Stomach (tissue), 9 donors: ENCODE results near the gene AIG1. TPM values are rescaled to one million over a fixed set of nuclear protein-coding genes. Genes with fewer than 3 reads are reported as not detected.

ENCODE experiments used
- DNase-seq, 2 donors: peaks; one replicate each; pipeline versions ENCODE4 v3.0.0 to v3.0.0-alpha.2; 2013 to 2019
- H3K27ac ChIP-seq, 5 donors: fragments of 200-600 bp in 4 of 5; sonication (generic) in 4 of 5; one replicate each; pipeline ENCODE4 v1.5.1; 2013 to 2019; ENCODE audit warnings: mild to moderate bottlenecking in 1 of 5, moderate library complexity in 1 of 5
- H3K27me3 ChIP-seq, 3 donors: fragments of 200-600 bp; sonication (generic); one replicate each; pipeline ENCODE4 v1.5.1; 2017 to 2019; ENCODE audit warnings: mixed run types in 1 of 3
- H3K36me3 ChIP-seq, 4 donors: fragments of 200-600 bp; sonication (generic); 1 replicate in 3 of 4; 2 replicates in 1 of 4; pipeline ENCODE4 v1.5.1; 2016 to 2019
- H3K4me1 ChIP-seq, 4 donors: fragments of 200-600 bp; sonication (generic); one replicate each; pipeline ENCODE4 v1.5.1; 2016 to 2019
- H3K4me3 ChIP-seq, 4 donors: fragments of 200-600 bp; sonication (generic) in 3 of 4; one replicate each; pipeline ENCODE4 v1.5.1; 2016 to 2019; ENCODE audit warnings: mild to moderate bottlenecking in 1 of 4
- H3K9me3 ChIP-seq, 4 donors: fragments of 200-600 bp; sonication (generic); one replicate each; pipeline ENCODE4 v1.5.1; 2016 to 2019
- EP300 ChIP-seq: sonication (generic); formaldehyde crosslinking; IDR thresholded peaks from one replicate; pipeline ENCODE4 v1.6.1; 2017; ENCODE audit warnings: antibody characterized with exemption
- POLR2A ChIP-seq, 4 donors: fragments of 450-650 bp; IDR thresholded peaks; one replicate each; pipeline ENCODE4 v1.6.1; 2016; ENCODE audit warnings: antibody characterized with exemption in 4 of 4, control low read depth in 2 of 4, mild to moderate bottlenecking in 1 of 4, moderate library complexity in 1 of 4
- POLR2AphosphoS5 ChIP-seq, 3 donors: sonication (generic); formaldehyde crosslinking; IDR thresholded peaks; one replicate each; pipeline ENCODE4 v1.6.1; 2016; ENCODE audit warnings: antibody characterized with exemption in 3 of 3
- WGBS, 5 donors: extraction: QIAGEN DNeasy Blood & Tissue Kit in 3 of 5; methylation state at CpG; one replicate each; pipeline versions ENCODE4 v1.1.5 to v1.1.7; 2013 to 2018; 5-methylcytosine and 5-hydroxymethylcytosine counted together
- intact Hi-C: fragments of 100-400 bp; cut with DNase I; formaldehyde crosslinking; loops from one replicate; pipeline ENCODE4 v1.15.1; 2023; ENCODE audit warnings: low total_unique reads
- polyA plus RNA-seq, 3 donors: library from polyadenylated mRNA; stranded (reverse); fragments of 200-250 nt; gene quantifications; one replicate each; pipeline ENCODE4 v1.2.3, GENCODE V29; 2013
- total RNA-seq, 5 donors: library from RNA; depleted of rRNA; stranded (reverse); fragments of >200 nt; gene quantifications; one replicate each; pipeline versions ENCODE4 v1.1.0 to v1.2.3, GENCODE V29; 2014 to 2016
- TF ChIP-seq, protein P1 (sequence below), 7 experiments: fragments of 450-650 bp in 4 of 7; fragments of 200-600 bp in 3 of 7; sonication (generic) in 3 of 7; IDR thresholded peaks; one replicate each; pipeline ENCODE4 v1.5.1; 2016 to 2019; ENCODE audit warnings: antibody characterized with exemption in 7 of 7, control low read depth in 2 of 7, mild to moderate bottlenecking in 1 of 7
- donor health status: healthy with polysubstance abuse.
- donor health status: Bipolar disorder and iron deficiency.
- donor health status: healthy.

The AIG1 gene
- total and polyA plus RNA-seq, 8 donors = 10.8 to 220 (median 29.7) TPM; not detected in 1

DNA sequence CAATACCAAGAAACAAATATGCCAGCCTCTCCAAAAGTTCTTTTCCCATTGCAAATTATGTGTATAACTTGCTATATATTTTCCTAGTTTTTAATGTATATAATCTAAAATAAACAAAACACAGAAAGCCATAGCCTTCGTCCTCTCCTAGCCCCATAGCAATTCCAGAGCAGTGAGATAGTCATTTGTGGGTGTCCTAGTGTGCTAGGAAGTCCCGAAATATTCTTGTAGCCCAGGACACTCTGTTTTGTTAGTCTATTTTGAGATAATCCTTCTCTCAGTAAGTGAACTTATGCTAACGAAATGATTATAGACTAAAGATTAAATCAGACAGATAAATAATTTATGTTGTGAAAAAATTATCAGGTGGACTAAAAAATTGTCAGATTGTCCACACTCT, 90.7 kb downstream of the AIG1 start:
- 85 to 90% (median 87%) methylated on average over 3 of the region's 3 CpGs for WGBS, 5 donors
- Histone ChIP-seq H3K27me3 (no peaks in the 10 kb centered on the region), H3K9me3 (no peaks in the 10 kb centered on the region), H3K36me3 (peaks cover 0 to 2% (median 0%) of the 10 kb centered on the region in 4 donors), H3K27ac (no peak overlapping the region), H3K4me3 (no peak overlapping the region), H3K4me1 (no peaks in the 10 kb centered on the region)
- TF ChIP-seq POLR2AphosphoS5 (IDR thresholded peaks at IDR 0.05) = no peak
- TF ChIP-seq EP300 = no peak
- TF ChIP-seq POLR2A (IDR thresholded peaks at IDR 0.05) = no peak
- TF ChIP-seq, protein P1, sequence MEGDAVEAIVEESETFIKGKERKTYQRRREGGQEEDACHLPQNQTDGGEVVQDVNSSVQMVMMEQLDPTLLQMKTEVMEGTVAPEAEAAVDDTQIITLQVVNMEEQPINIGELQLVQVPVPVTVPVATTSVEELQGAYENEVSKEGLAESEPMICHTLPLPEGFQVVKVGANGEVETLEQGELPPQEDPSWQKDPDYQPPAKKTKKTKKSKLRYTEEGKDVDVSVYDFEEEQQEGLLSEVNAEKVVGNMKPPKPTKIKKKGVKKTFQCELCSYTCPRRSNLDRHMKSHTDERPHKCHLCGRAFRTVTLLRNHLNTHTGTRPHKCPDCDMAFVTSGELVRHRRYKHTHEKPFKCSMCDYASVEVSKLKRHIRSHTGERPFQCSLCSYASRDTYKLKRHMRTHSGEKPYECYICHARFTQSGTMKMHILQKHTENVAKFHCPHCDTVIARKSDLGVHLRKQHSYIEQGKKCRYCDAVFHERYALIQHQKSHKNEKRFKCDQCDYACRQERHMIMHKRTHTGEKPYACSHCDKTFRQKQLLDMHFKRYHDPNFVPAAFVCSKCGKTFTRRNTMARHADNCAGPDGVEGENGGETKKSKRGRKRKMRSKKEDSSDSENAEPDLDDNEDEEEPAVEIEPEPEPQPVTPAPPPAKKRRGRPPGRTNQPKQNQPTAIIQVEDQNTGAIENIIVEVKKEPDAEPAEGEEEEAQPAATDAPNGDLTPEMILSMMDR (IDR thresholded peaks at IDR 0.05) = no peak
- intact Hi-C loops = no loop called here
- no peak for DNase-seq

DNA sequence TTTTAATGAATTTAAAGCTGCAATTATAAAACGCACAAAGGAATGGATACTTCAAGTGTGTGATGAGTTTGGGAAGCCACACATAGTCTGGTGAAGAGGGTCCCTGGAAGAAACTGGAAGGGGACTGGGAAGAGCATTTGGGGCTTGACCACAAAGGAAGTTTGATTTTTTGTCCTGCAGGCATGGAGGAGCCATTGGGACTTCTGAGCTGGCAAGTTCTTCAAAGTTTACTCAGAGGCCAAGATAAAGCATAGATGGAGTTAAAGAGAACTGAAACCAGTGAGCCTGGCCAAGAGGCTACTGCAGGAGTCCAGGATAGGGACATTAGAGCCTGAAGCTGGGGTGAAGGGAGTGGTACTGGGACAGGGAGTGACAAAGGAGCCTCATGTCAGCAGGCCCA, 95.0 kb downstream of the AIG1 start:
- no peak for TF ChIP-seq EP300
- TF ChIP-seq POLR2AphosphoS5 (IDR thresholded peaks at IDR 0.05) = no peak
- TF ChIP-seq POLR2A (IDR thresholded peaks at IDR 0.05) = no peak
- TF ChIP-seq, protein P1 (IDR thresholded peaks at IDR 0.05) = no peak
- Histone ChIP-seq H3K36me3 (no peaks in the 10 kb centered on the region), H3K4me3 (no peak overlapping the region), H3K4me1 (peaks cover 0 to 12% (median 5%) of the 10 kb centered on the region in 4 donors), H3K9me3 (no peaks in the 10 kb centered on the region), H3K27ac (no peak overlapping the region), H3K27me3 (no peaks in the 10 kb centered on the region)
- 92 to 97% (median 94%) methylated on average over 1 of the region's 1 CpG for WGBS, 5 donors
- DNase-seq = no peak
- intact Hi-C loops = no loop called here

DNA sequence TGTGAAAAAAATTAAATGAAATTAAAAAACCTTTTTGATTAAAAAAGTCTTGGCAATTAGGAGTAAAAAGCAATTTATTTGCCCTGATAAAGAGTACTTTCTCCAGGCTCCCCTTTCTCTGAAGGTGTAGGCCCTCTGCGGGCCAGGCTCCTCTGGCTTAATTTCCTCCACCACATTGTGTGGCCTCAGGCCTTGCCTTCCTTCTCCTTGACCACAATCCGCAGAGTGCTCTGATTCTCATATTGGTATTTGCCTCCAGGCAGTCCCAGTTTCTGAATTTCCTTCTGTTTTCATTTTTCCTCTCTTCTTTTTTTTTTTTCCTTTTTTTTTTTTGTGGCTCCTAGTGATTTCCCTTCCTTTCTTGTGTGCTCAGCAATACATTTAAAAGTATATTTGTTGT, 96.4 kb downstream of the AIG1 start:
- Histone ChIP-seq H3K27me3 (no peaks in the 10 kb centered on the region), H3K27ac (no peak overlapping the region), H3K9me3 (no peaks in the 10 kb centered on the region), H3K4me1 (peaks cover 0 to 12% (median 5%) of the 10 kb centered on the region in 4 donors), H3K36me3 (no peaks in the 10 kb centered on the region), H3K4me3 (no peak overlapping the region)
- intact Hi-C loops = no loop called here
- WGBS, 5 donors = 50 to 93% (median 72%) methylated on average over 2 of the region's 2 CpGs
- no peak for DNase-seq
- TF ChIP-seq POLR2AphosphoS5 (IDR thresholded peaks at IDR 0.05) = no peak
- TF ChIP-seq EP300 = no peak
- TF ChIP-seq, protein P1 (IDR thresholded peaks at IDR 0.05) = no peak
- TF ChIP-seq POLR2A (IDR thresholded peaks at IDR 0.05) = no peak

DNA sequence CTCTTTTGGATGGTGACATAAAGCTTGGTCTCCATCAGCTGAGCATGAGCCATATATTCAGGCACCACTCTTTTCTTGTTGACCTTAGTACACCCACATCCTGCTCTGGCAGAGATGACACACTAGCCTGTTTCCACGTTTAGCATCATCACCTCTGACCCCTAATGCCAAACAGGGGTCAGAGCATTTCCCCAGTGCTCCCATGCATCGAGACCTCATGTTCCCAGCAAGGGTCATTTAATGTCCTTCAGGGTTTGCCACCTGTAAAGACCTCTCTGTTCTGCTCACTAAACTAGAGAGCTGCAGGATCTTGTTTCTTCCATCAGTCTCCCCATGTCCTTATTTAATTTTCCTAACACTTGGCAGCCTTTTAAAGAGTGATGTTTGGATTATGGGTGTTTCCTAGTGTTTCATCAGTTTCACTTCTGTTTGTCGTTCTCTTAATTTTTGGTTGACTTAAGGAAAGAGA, 97.5 kb downstream of the AIG1 start:
- DNase-seq = no peak
- intact Hi-C loops = no loop called here
- no peaks in the 10 kb centered on the region for H3K27me3 ChIP-seq
- peak overlapping the region in 1 of 5 donors; percentile 11 for H3K27ac ChIP-seq
- TF ChIP-seq, protein P1 (IDR thresholded peaks at IDR 0.05) = no peak
- no peak for TF ChIP-seq POLR2AphosphoS5 (IDR thresholded peaks at IDR 0.05)
- no peak for TF ChIP-seq EP300
- no peak for TF ChIP-seq POLR2A (IDR thresholded peaks at IDR 0.05)
- H3K9me3 ChIP-seq = no peaks in the 10 kb centered on the region
- no peak overlapping the region for H3K4me3 ChIP-seq
- H3K36me3 ChIP-seq = no peaks in the 10 kb centered on the region
- 17 to 39% (median 26%) methylated on average over 3 of the region's 3 CpGs for WGBS, 5 donors
- peaks cover 0 to 12% (median 5%) of the 10 kb centered on the region in 4 donors for H3K4me1 ChIP-seq
